ENCODE data around the gene PRKAR2B. TPM values are rescaled to one million over a fixed set of nuclear protein-coding genes. Genes with fewer than 3 reads are reported as not detected.
"Not testable (repeated sequence)": the region's sequence is repeated elsewhere in the genome, so short reads cannot be mapped to it uniquely, and the experiment has no call there.

Gene PRKAR2B
- total and polyA plus RNA-seq, 7 experiments from 2014 or later: 0.39 to 5.0 (median 0.54) TPM

- ATAC-seq: no peak
- Histone ChIP-seq H3K27ac (ENCODE audit: low read depth, low read length) (no peak overlapping the region), H3K4me3 (ENCODE audit: low read length) (no peak overlapping the region), H3K9me3 (ENCODE audit: control insufficient read depth in 2 of 3, low read length in 3 of 3) (no peaks in the 10 kb centered on the region), H3K27me3 (ENCODE audit: control insufficient read depth in 2 of 2, insufficient read depth in 2 of 2, low read length in 2 of 2) (no peaks in the 10 kb centered on the region), H3K4me1 (ENCODE audit: control insufficient read depth in 2 of 2, insufficient read depth in 2 of 2, low read length in 2 of 2) (no peaks in the 10 kb centered on the region), H3K36me3 (ENCODE audit: control insufficient read depth in 2 of 3, insufficient read depth in 3 of 3, low read length in 3 of 3) (no peaks in the 10 kb centered on the region)
- CTCF ChIA-PET: no interaction called here
- H3K36me3 Mint-ChIP-seq: no peaks in the 10 kb centered on the region
- no peak overlapping the region for H3K4me3 Mint-ChIP-seq
- DNase-seq: no peak
- POLR2A ChIA-PET: no interaction called here
- H3K9me3 Mint-ChIP-seq: no peaks in the 10 kb centered on the region
- peaks cover 0 to 6% (median 0%) of the 10 kb centered on the region in 5 donors for H3K27me3 Mint-ChIP-seq
- H3K4me1 Mint-ChIP-seq: peaks cover 0 to 5% (median 0%) of the 10 kb centered on the region in 7 donors
- intact Hi-C loops (cut with micrococcal nuclease): no loop called here
- H3K27ac Mint-ChIP-seq: no peak overlapping the region
Measured at GRCh38 chr7:107080099-107080505, 35.6 kb downstream of the PRKAR2B start.

DNA sequence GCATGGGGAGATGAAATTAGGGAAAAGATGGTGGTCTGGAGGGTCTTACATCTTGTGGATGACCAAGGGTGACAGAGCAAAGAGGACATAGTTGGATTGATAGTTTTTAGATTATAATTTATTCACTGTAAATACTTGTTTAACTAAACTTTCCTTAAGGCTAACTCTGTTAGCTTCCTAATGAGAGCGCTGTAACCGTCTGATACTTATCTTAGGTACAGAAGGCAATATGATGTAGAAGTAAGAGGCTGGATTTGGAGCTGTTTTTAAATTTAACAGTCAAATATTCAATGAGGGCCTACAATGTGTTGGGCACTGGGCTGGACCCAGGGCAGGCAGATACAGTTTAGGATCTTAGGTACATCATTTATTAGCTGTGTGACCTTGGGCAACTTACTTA is 36.0 kb downstream of the PRKAR2B start:
- Histone ChIP-seq H3K36me3 (ENCODE audit: control insufficient read depth in 2 of 3, insufficient read depth in 3 of 3, low read length in 3 of 3) (no peaks in the 10 kb centered on the region), H3K27ac (ENCODE audit: low read depth, low read length) (no peak overlapping the region), H3K27me3 (ENCODE audit: control insufficient read depth in 2 of 2, insufficient read depth in 2 of 2, low read length in 2 of 2) (no peaks in the 10 kb centered on the region), H3K9me3 (ENCODE audit: control insufficient read depth in 2 of 3, low read length in 3 of 3) (no peaks in the 10 kb centered on the region), H3K4me1 (ENCODE audit: control insufficient read depth in 2 of 2, insufficient read depth in 2 of 2, low read length in 2 of 2) (no peaks in the 10 kb centered on the region), H3K4me3 (ENCODE audit: low read length) (no peak overlapping the region)
- Mint-ChIP-seq H3K4me1 (peaks cover 0 to 5% (median 0%) of the 10 kb centered on the region in 7 donors), H3K36me3 (no peaks in the 10 kb centered on the region), H3K27me3 (peaks cover 0 to 6% (median 0%) of the 10 kb centered on the region in 5 donors), H3K4me3 (no peak overlapping the region), H3K27ac (no peak overlapping the region), H3K9me3 (no peaks in the 10 kb centered on the region)
- no peak for ATAC-seq
- intact Hi-C loops (cut with micrococcal nuclease): no loop called here
- POLR2A ChIA-PET: no interaction called here
- CTCF ChIA-PET: no interaction called here
- DNase-seq: no peak

DNA sequence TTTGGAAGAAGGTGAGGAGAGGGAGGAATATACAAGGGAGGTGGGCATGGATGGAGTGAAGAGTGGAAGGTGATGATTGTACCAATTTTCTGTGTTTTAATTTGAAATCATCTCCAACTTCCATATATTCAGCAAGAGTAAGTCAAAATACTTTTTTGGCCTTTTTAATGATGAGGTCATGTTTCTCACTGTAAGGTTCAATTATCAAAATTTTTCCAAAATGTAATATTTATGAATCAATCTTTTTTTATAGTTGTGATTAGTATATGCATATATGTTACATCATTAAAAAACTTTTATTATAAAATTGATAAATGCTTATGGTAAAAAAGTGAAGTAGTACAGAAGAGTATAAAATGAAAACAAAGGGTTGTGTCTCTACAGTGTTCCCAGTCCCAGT is 40.7 kb downstream of the PRKAR2B start:
- Histone ChIP-seq H3K27ac (ENCODE audit: low read depth, low read length) (no peak overlapping the region), H3K27me3 (ENCODE audit: control insufficient read depth in 2 of 2, insufficient read depth in 2 of 2, low read length in 2 of 2) (no peaks in the 10 kb centered on the region), H3K4me1 (ENCODE audit: control insufficient read depth in 2 of 2, insufficient read depth in 2 of 2, low read length in 2 of 2) (no peaks in the 10 kb centered on the region), H3K36me3 (ENCODE audit: control insufficient read depth in 2 of 3, insufficient read depth in 3 of 3, low read length in 3 of 3) (no peaks in the 10 kb centered on the region), H3K4me3 (ENCODE audit: low read length) (no peak overlapping the region), H3K9me3 (ENCODE audit: control insufficient read depth in 2 of 3, low read length in 3 of 3) (no peaks in the 10 kb centered on the region)
- DNase-seq (no peak), ATAC-seq (no peak)
- ChIA-PET POLR2A (no interaction called here), CTCF (no interaction called here)
- Mint-ChIP-seq H3K36me3 (no peaks in the 10 kb centered on the region), H3K9me3 (no peaks in the 10 kb centered on the region), H3K27me3 (peaks cover 0 to 5% (median 0%) of the 10 kb centered on the region in 5 donors), H3K4me1 (peaks cover 0 to under 1% (median 0%) of the 10 kb centered on the region in 7 donors), H3K4me3 (no peak overlapping the region), H3K27ac (no peak overlapping the region)
- intact Hi-C loops (cut with micrococcal nuclease): no loop called here

GRCh38 chr7:107089627-107090026 is 45.1 kb downstream of the PRKAR2B start:
- Histone ChIP-seq H3K27ac (ENCODE audit: low read depth, low read length) (no peak overlapping the region), H3K36me3 (ENCODE audit: control insufficient read depth in 2 of 3, insufficient read depth in 3 of 3, low read length in 3 of 3) (no peaks in the 10 kb centered on the region), H3K4me3 (ENCODE audit: low read length) (no peak overlapping the region), H3K9me3 (ENCODE audit: control insufficient read depth in 2 of 3, low read length in 3 of 3) (no peaks in the 10 kb centered on the region), H3K4me1 (ENCODE audit: control insufficient read depth in 2 of 2, insufficient read depth in 2 of 2, low read length in 2 of 2) (no peaks in the 10 kb centered on the region), H3K27me3 (ENCODE audit: control insufficient read depth in 2 of 2, insufficient read depth in 2 of 2, low read length in 2 of 2) (no peaks in the 10 kb centered on the region)
- ATAC-seq (no peak), DNase-seq (no peak)
- intact Hi-C loops (cut with micrococcal nuclease): no loop called here
- no peak overlapping the region for H3K27ac Mint-ChIP-seq
- H3K9me3 Mint-ChIP-seq: peaks cover 0 to 3% (median 0%) of the 10 kb centered on the region in 11 donors
- peaks cover 0 to 5% (median 0%) of the 10 kb centered on the region in 5 donors for H3K27me3 Mint-ChIP-seq
- no peak overlapping the region for H3K4me3 Mint-ChIP-seq
- peaks cover 0 to 5% (median 0%) of the 10 kb centered on the region in 7 donors for H3K4me1 Mint-ChIP-seq
- ChIA-PET CTCF (no interaction called here), POLR2A (no interaction called here)
- no peaks in the 10 kb centered on the region for H3K36me3 Mint-ChIP-seq

DNA sequence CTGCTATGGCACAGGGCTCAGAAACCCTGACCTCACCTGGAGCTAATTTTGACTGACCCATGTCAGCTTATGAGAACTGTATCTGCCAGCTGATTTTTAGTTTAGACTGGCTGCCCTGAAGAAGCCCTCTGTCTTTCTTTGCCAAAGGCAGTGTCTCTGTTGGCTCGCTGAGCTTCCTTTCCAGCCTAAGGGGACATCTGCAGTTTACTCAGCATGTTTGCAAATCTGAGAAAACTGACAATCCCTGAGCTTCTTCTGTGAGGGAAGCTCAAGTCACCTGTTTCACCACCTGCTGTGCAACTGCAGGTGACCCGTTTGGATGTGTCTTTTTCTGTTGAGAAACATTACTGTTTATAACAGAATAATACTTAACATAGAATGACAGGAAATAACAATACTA is 46.0 kb downstream of the PRKAR2B start:
- Mint-ChIP-seq H3K9me3 (peaks cover 0 to 3% (median 0%) of the 10 kb centered on the region in 11 donors), H3K27me3 (peaks cover 0 to 6% (median 0%) of the 10 kb centered on the region in 5 donors), H3K36me3 (no peaks in the 10 kb centered on the region), H3K27ac (no peak overlapping the region), H3K4me1 (peaks cover 0 to 5% (median 0%) of the 10 kb centered on the region in 7 donors), H3K4me3 (no peak overlapping the region)
- ChIA-PET POLR2A (no interaction called here), CTCF (interaction anchor here (0.7 kb wide), 1 partner anchor 19 kb away, joined by 4 read pairs; no protein-coding TSS in a partner anchor)
- DNase-seq: no peak
- Histone ChIP-seq H3K4me1 (ENCODE audit: control insufficient read depth in 2 of 2, insufficient read depth in 2 of 2, low read length in 2 of 2) (no peaks in the 10 kb centered on the region), H3K27me3 (ENCODE audit: control insufficient read depth in 2 of 2, insufficient read depth in 2 of 2, low read length in 2 of 2) (no peaks in the 10 kb centered on the region), H3K27ac (ENCODE audit: low read depth, low read length) (no peak overlapping the region), H3K9me3 (ENCODE audit: control insufficient read depth in 2 of 3, low read length in 3 of 3) (no peaks in the 10 kb centered on the region), H3K36me3 (ENCODE audit: control insufficient read depth in 2 of 3, insufficient read depth in 3 of 3, low read length in 3 of 3) (no peaks in the 10 kb centered on the region), H3K4me3 (ENCODE audit: low read length) (no peak overlapping the region)
- intact Hi-C loops (cut with micrococcal nuclease): no loop called here
- no peak for ATAC-seq

GRCh38 chr7:107091306-107091705 is 46.8 kb downstream of the PRKAR2B start:
- H3K4me1 Mint-ChIP-seq: peaks cover 0 to 5% (median 0%) of the 10 kb centered on the region in 7 donors
- H3K36me3 Mint-ChIP-seq: peaks cover 0 to 4% (median 0%) of the 10 kb centered on the region in 5 donors
- no peaks in the 10 kb centered on the region for H3K4me1 ChIP-seq (ENCODE audit: control insufficient read depth in 2 of 2, insufficient read depth in 2 of 2, low read length in 2 of 2)
- H3K4me3 ChIP-seq (ENCODE audit: low read length): no peak overlapping the region
- H3K4me3 Mint-ChIP-seq: no peak overlapping the region
- H3K9me3 Mint-ChIP-seq: peaks cover 0 to 3% (median 0%) of the 10 kb centered on the region in 11 donors
- H3K27ac Mint-ChIP-seq: no peak overlapping the region
- peaks cover 0 to 9% (median 0%) of the 10 kb centered on the region in 5 donors for H3K27me3 Mint-ChIP-seq
- no peak for ATAC-seq
- intact Hi-C loops (cut with micrococcal nuclease): no loop called here
- POLR2A ChIA-PET: no interaction called here
- no peaks in the 10 kb centered on the region for H3K9me3 ChIP-seq (ENCODE audit: control insufficient read depth in 2 of 3, low read length in 3 of 3)
- no peak for DNase-seq
- no peaks in the 10 kb centered on the region for H3K36me3 ChIP-seq (ENCODE audit: control insufficient read depth in 2 of 3, insufficient read depth in 3 of 3, low read length in 3 of 3)
- CTCF ChIA-PET: no interaction called here
- no peak overlapping the region for H3K27ac ChIP-seq (ENCODE audit: low read depth, low read length)
- H3K27me3 ChIP-seq (ENCODE audit: control insufficient read depth in 2 of 2, insufficient read depth in 2 of 2, low read length in 2 of 2): no peaks in the 10 kb centered on the region

DNA sequence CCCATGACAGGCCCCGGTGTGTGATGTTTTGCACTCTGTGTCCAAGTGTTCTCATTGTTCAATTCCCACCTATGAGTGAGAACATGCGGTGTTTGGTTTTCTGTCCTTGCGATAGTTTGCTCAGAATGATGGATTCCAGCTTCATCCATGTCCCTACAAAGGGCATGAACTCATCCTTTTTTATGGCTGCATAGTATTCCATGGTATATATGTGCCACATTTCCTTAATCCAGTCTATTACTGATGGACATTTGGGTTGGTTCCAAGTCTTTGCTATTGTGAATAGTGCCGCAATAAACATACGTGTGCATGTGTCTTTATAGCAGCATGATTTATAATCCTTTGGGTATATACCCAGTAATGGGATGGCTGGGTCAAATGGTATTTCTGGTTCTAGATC is 49.2 kb downstream of the PRKAR2B start:
- H3K27me3 ChIP-seq (ENCODE audit: control insufficient read depth in 2 of 2, insufficient read depth in 2 of 2, low read length in 2 of 2); CTCF ChIA-PET; H3K27ac Mint-ChIP-seq; H3K4me3 ChIP-seq (ENCODE audit: low read length); ATAC-seq; H3K36me3 Mint-ChIP-seq; H3K4me1 Mint-ChIP-seq; POLR2A ChIA-PET; H3K4me3 Mint-ChIP-seq; H3K36me3 ChIP-seq (ENCODE audit: control insufficient read depth in 2 of 3, insufficient read depth in 3 of 3, low read length in 3 of 3); H3K9me3 Mint-ChIP-seq; H3K27ac ChIP-seq (ENCODE audit: low read depth, low read length); H3K4me1 ChIP-seq (ENCODE audit: control insufficient read depth in 2 of 2, insufficient read depth in 2 of 2, low read length in 2 of 2); DNase-seq; intact Hi-C loops (cut with micrococcal nuclease); H3K9me3 ChIP-seq (ENCODE audit: control insufficient read depth in 2 of 3, low read length in 3 of 3): not testable (repeated sequence)
- H3K27me3 Mint-ChIP-seq: peaks cover 0 to 19% (median 0%) of the 10 kb centered on the region in 5 donors

Measured in naive thymus-derived CD4-positive, alpha-beta T cell (primary cell).